GM23248 (cell line): ENCODE measurements around the gene PNPLA5.

ENCODE experiments used
- EZH2 ChIP-seq: fragments of 200-600 bp; sonication (generic); IDR thresholded peaks from 2 replicates; pipeline ENCODE4 v1.6.1; 2018; ENCODE audit warnings: antibody characterized with exemption, mild to moderate bottlenecking; ENCODE audit not compliant: insufficient read depth, poor library complexity, severe bottlenecking
- EZH2phosphoT487 ChIP-seq: fragments of 200-600 bp; sonication (generic); IDR thresholded peaks from 2 replicates; pipeline ENCODE4 v1.6.1; 2018; ENCODE audit warnings: antibody characterized with exemption, moderate library complexity, mild to moderate bottlenecking, low read depth; ENCODE audit not compliant: insufficient read depth

- TF ChIP-seq EZH2 (no peak), EZH2phosphoT487 (no peak)
These were observed 6.0 kb downstream of the PNPLA5 start for GRCh38 chr22:43885786-43886185.
